AG09309 (cell line): Measurements from ENCODE around the gene UBQLN2.
"Not testable (repeated sequence)": the region's sequence is repeated elsewhere in the genome, so short reads cannot be mapped to it uniquely, and the experiment has no call there.

Experiments
- DNase-seq: peaks from one replicate; pipeline ENCODE4 v3.0.0-alpha.2; 2010; ENCODE audit warnings: low read depth
- H3K4me3 ChIP-seq: 2 replicates; pipeline ENCODE4 v1.5.1; 2011; ENCODE audit warnings: mild to moderate bottlenecking, low read depth, low read length, moderate library complexity; ENCODE audit not compliant: control insufficient read depth
- CTCF ChIP-seq: IDR thresholded peaks from 2 replicates; pipeline ENCODE4 v1.5.1; 2011; ENCODE audit warnings: mild to moderate bottlenecking, low read depth, low read length, inconsistent platforms; ENCODE audit not compliant: insufficient read depth, control insufficient read depth; ENCODE audit errors: missing control alignments

UBQLN2 gene

DNA sequence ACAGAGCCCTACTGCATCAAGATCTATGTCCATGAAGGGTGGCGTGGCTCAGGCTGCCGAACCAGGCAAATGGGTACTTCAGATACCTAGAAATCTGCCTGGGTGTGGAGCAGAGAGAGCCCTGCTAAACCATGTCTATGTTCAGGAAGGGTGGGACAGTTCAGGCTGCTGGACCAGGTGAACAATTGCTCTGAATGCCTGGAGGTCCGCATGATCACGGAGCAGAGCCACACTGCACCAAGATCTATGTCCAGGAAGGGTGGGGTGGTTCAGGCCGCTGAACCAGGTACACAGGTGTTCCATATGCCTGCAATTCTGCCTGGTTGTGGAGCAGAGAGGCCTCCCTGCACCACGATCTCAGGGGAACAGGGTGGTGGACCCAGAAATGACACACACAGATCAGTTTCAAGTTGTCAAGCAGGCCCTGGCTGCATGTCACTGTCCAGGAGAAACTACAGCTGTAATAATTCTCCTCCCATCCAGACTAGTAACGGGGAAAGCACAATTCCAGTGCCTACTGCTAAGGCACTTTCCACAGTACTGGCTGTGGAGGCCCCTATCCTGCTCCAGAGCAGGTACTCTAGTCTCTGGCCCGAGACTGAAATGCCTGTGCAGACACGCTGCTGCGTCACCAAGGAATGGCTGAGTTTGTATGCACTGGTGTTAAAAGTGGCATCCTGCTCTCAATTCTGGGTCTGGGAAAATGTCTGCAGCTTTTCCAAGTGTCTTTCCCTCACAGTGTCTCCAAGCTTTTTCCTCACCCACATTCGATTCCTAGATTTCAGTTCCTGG is 25.2 kb downstream of the UBQLN2 start:
- TF ChIP-seq CTCF = no peak
- DNase-seq = no peak
- H3K4me3 ChIP-seq = no peak overlapping the region

DNA sequence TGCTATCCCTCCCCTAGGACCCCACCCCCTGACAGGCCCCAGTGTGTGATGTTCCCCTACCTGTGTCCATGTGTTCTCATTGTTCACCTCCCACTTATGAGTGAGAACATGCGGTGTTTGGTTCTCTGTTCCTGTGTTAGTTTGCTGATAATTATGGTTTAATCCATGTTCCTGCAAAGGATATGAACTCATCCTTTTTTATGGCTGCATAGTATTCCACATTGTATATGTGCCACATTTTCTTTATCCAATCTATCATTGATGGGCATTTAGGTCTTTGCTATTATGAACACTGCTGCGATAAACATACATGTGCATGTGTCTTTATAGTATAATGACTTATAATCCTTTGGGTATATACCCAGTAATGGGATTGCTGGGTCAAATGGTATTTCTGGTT is 28.4 kb downstream of the UBQLN2 start:
- not testable (repeated sequence) for H3K4me3 ChIP-seq, DNase-seq

DNA sequence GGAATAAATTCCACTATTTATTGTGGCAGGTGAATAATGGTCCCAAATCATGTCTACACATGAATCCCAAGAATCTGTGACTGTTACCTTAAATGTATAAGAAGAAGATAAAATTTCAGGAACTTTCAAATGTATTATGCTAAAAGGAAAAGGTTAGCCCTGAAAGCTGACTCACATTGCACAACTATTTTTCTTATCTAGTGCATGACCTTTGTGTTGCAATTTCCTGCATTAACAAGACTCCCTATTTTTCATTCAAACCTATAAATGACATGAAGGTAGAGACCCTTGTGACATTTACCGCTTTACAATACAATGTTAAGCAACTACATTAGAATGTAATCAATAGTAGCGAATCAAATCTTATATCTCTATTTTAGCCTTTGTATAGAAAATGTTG is 36.7 kb downstream of the UBQLN2 start:
- no peak overlapping the region for H3K4me3 ChIP-seq
- no peak for DNase-seq
- TF ChIP-seq CTCF = no peak

DNA sequence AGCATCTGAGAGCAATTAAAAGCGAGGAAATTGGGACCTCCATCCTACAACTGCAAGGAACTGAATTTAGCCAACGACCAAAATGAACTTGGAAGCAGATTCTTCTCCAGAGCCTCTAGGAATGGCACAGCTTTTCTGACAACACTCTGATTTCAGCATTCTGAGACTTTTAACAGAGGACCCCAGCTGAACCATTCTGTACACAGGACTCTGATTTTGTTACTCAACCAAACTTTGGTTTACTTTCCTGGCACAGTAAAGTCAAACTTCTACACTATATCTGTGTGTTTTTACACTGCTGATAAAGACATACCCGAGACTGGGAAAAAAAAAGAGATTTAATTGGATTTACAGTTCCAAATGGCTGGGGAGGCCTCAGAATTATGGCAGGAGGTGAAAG is 37.6 kb downstream of the UBQLN2 start:
- DNase-seq = no peak
- H3K4me3 ChIP-seq = no peak overlapping the region
- no peak for TF ChIP-seq CTCF

DNA sequence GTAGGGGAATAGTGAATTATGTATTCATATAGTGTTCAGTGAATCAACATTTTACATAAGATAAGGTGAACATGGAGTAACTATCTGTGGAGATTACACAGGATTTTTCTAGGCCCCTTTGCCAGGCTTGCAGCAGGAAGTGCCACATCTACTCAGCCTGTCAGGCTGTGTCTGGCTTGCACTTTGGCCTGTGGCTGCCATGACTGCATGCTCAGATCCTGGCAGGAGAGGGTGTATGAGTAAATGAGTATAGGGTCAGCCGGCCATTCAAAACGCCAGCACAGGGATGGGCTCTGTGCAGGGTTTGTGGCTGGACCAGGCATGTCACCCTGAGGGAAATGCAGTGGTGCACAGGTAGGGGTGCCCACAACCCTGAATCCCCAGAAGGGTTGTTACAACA is 51.9 kb downstream of the UBQLN2 start:
- no peak overlapping the region for H3K4me3 ChIP-seq
- no peak for TF ChIP-seq CTCF
- no peak for DNase-seq
